ENCODE results near the gene DOK6.

DOK6 gene

GRCh38 chr18:69838620-69839411, 438.1 kb downstream of the DOK6 start:
- H3K4me3 ChIP-seq, result no peak overlapping the region
- TF ChIP-seq EZH2 (IDR thresholded peaks at IDR 0.05), result no peak
- TF ChIP-seq FOXP2 (optimal IDR thresholded peaks at IDR 0.05; ENCODE audit: control extremely low read depth, extremely low read length, insufficient read depth), result no peak
- no peak for TF ChIP-seq POLR2AphosphoS5 (IDR thresholded peaks at IDR 0.05; ENCODE audit: borderline replicate concordance, low read depth, low read length)
- H3K27ac ChIP-seq, result no peak overlapping the region
- H3K9ac ChIP-seq (ENCODE audit: insufficient read length), result no peak overlapping the region
- no peak for DNase-seq (ENCODE audit: low read depth, low spot score)
- no peaks in the 10 kb centered on the region for H3K9me3 ChIP-seq (ENCODE audit: low read depth, low read length)
- H3K36me3 ChIP-seq (ENCODE audit: insufficient read depth, low read length), result no peaks in the 10 kb centered on the region

GRCh38 chr18:69839497-69839896, 438.8 kb downstream of the DOK6 start:
- DNase-seq (ENCODE audit: low read depth, low spot score), result no peak

GRCh38 chr18:69840001-69840400, 439.3 kb downstream of the DOK6 start:
- no peak for DNase-seq (ENCODE audit: low read depth, low spot score)
- no peak overlapping the region for H3K27ac ChIP-seq
- no peak overlapping the region for H3K4me3 ChIP-seq

More at GRCh38 chr18:69839497-69839896, 438.8 kb downstream of the DOK6 start:
- no peaks in the 10 kb centered on the region for H3K36me3 ChIP-seq (ENCODE audit: insufficient read depth, low read length)
- no peak overlapping the region for H3K9ac ChIP-seq (ENCODE audit: insufficient read length)
- H3K4me3 ChIP-seq, result no peak overlapping the region
- no peak for TF ChIP-seq POLR2AphosphoS5 (IDR thresholded peaks at IDR 0.05; ENCODE audit: borderline replicate concordance, low read depth, low read length)
- no peaks in the 10 kb centered on the region for H3K9me3 ChIP-seq (ENCODE audit: low read depth, low read length)
- no peak overlapping the region for H3K27ac ChIP-seq

GRCh38 chr18:69840445-69840844, 439.8 kb downstream of the DOK6 start:
- no peak for DNase-seq (ENCODE audit: low read depth, low spot score)
- Histone ChIP-seq H3K9ac (ENCODE audit: insufficient read length) (no peak overlapping the region), H3K4me3 (no peak overlapping the region), H3K27ac (no peak overlapping the region), H3K9me3 (ENCODE audit: low read depth, low read length) (no peaks in the 10 kb centered on the region), H3K36me3 (ENCODE audit: insufficient read depth, low read length) (no peaks in the 10 kb centered on the region)
- TF ChIP-seq POLR2AphosphoS5 (IDR thresholded peaks at IDR 0.05; ENCODE audit: borderline replicate concordance, low read depth, low read length) (no peak), EZH2 (IDR thresholded peaks at IDR 0.05) (no peak), FOXP2 (optimal IDR thresholded peaks at IDR 0.05; ENCODE audit: control extremely low read depth, extremely low read length, insufficient read depth) (no peak)

More at GRCh38 chr18:69840001-69840400, 439.3 kb downstream of the DOK6 start:
- no peaks in the 10 kb centered on the region for H3K9me3 ChIP-seq (ENCODE audit: low read depth, low read length)
- H3K9ac ChIP-seq (ENCODE audit: insufficient read length), result no peak overlapping the region
- TF ChIP-seq POLR2AphosphoS5 (IDR thresholded peaks at IDR 0.05; ENCODE audit: borderline replicate concordance, low read depth, low read length) (no peak), FOXP2 (optimal IDR thresholded peaks at IDR 0.05; ENCODE audit: control extremely low read depth, extremely low read length, insufficient read depth) (no peak), EZH2 (IDR thresholded peaks at IDR 0.05) (no peak)
- H3K36me3 ChIP-seq (ENCODE audit: insufficient read depth, low read length), result no peaks in the 10 kb centered on the region

- H3K27ac ChIP-seq, result no peak overlapping the region
- H3K4me3 ChIP-seq, result no peak overlapping the region
- no peak overlapping the region for H3K9ac ChIP-seq (ENCODE audit: insufficient read length)
- no peaks in the 10 kb centered on the region for H3K9me3 ChIP-seq (ENCODE audit: low read depth, low read length)
- TF ChIP-seq POLR2AphosphoS5 (IDR thresholded peaks at IDR 0.05; ENCODE audit: borderline replicate concordance, low read depth, low read length) (no peak), FOXP2 (optimal IDR thresholded peaks at IDR 0.05; ENCODE audit: control extremely low read depth, extremely low read length, insufficient read depth) (no peak), EZH2 (IDR thresholded peaks at IDR 0.05) (no peak)
- H3K36me3 ChIP-seq (ENCODE audit: insufficient read depth, low read length), result no peaks in the 10 kb centered on the region
- no peak for DNase-seq (ENCODE audit: low read depth, low spot score)
These were observed 440.4 kb downstream of the DOK6 start for GRCh38 chr18:69841117-69841516.

GRCh38 chr18:69843015-69843414, 442.3 kb downstream of the DOK6 start:
- H3K4me3 ChIP-seq, result no peak overlapping the region
- no peak for DNase-seq (ENCODE audit: low read depth, low spot score)
- H3K9me3 ChIP-seq (ENCODE audit: low read depth, low read length), result no peaks in the 10 kb centered on the region
- no peaks in the 10 kb centered on the region for H3K36me3 ChIP-seq (ENCODE audit: insufficient read depth, low read length)
- no peak overlapping the region for H3K27ac ChIP-seq
- no peak overlapping the region for H3K9ac ChIP-seq (ENCODE audit: insufficient read length)
- TF ChIP-seq POLR2AphosphoS5 (IDR thresholded peaks at IDR 0.05; ENCODE audit: borderline replicate concordance, low read depth, low read length) (no peak), EZH2 (IDR thresholded peaks at IDR 0.05) (no peak), FOXP2 (optimal IDR thresholded peaks at IDR 0.05; ENCODE audit: control extremely low read depth, extremely low read length, insufficient read depth) (no peak)

GRCh38 chr18:69844656-69845055, 444.0 kb downstream of the DOK6 start:
- TF ChIP-seq POLR2AphosphoS5 (IDR thresholded peaks at IDR 0.05; ENCODE audit: borderline replicate concordance, low read depth, low read length), result no peak
- DNase-seq (ENCODE audit: low read depth, low spot score), result no peak
- Histone ChIP-seq H3K9ac (ENCODE audit: insufficient read length) (no peak overlapping the region), H3K9me3 (ENCODE audit: low read depth, low read length) (no peaks in the 10 kb centered on the region), H3K27ac (no peak overlapping the region), H3K4me3 (no peak overlapping the region), H3K36me3 (ENCODE audit: insufficient read depth, low read length) (no peaks in the 10 kb centered on the region)

GRCh38 chr18:69845593-69846506, 445.2 kb downstream of the DOK6 start:
- Histone ChIP-seq H3K36me3 (ENCODE audit: insufficient read depth, low read length) (no peaks in the 10 kb centered on the region), H3K9me3 (ENCODE audit: low read depth, low read length) (no peaks in the 10 kb centered on the region), H3K4me3 (no peak overlapping the region), H3K9ac (ENCODE audit: insufficient read length) (no peak overlapping the region), H3K27ac (peak overlapping the region; percentile 57; the same call in 1 of the 2 replicates)
- TF ChIP-seq FOXP2 (optimal IDR thresholded peaks at IDR 0.05; ENCODE audit: control extremely low read depth, extremely low read length, insufficient read depth), result no peak
- TF ChIP-seq EZH2 (IDR thresholded peaks at IDR 0.05), result no peak
- no peak for TF ChIP-seq POLR2AphosphoS5 (IDR thresholded peaks at IDR 0.05; ENCODE audit: borderline replicate concordance, low read depth, low read length)
- DNase-seq (ENCODE audit: low read depth, low spot score), result no peak
